Measurements from ENCODE around the gene DNA2. TPM values are rescaled to one million over a fixed set of nuclear protein-coding genes. Genes with fewer than 3 reads are reported as not detected.
"Not testable (repeated sequence)": the region's sequence is repeated elsewhere in the genome, so short reads cannot be mapped to it uniquely, and the experiment has no call there.

DNA2 gene
- polyA plus RNA-seq, 1 of the 3 experiments (the other 2 are of a cell fraction) = 2.5 TPM

DNA sequence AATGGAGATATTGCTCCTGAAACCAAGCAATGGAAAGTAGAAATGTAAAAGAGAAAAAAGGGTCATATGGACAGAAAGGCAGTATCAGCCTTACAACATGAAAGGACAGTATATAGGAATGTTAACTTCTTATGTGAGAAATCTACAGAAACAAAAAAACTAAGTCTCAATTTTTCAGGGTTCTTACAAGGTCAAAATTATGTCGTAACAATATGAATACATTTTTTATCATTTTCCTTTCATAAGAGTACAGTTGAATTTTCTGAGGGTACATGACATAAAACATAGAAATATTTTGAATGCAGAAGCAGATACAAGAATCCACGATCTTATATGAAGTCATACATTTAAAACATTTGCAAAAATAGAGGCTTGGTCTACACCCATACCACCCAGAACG is 10.7 kb downstream of the DNA2 start:
- no peaks in the 10 kb centered on the region for H3K9me2 ChIP-seq
- H3K4me1 ChIP-seq (ENCODE audit: control insufficient read depth in 1 of 2, insufficient read depth in 2 of 2, low read depth in 1 of 2, low read length in 1 of 2) = no peaks in the 10 kb centered on the region
- no peak overlapping the region for H3K9ac ChIP-seq
- H2AFZ ChIP-seq (ENCODE audit: low read depth) = no peak overlapping the region
- TF ChIP-seq, protein P1, sequence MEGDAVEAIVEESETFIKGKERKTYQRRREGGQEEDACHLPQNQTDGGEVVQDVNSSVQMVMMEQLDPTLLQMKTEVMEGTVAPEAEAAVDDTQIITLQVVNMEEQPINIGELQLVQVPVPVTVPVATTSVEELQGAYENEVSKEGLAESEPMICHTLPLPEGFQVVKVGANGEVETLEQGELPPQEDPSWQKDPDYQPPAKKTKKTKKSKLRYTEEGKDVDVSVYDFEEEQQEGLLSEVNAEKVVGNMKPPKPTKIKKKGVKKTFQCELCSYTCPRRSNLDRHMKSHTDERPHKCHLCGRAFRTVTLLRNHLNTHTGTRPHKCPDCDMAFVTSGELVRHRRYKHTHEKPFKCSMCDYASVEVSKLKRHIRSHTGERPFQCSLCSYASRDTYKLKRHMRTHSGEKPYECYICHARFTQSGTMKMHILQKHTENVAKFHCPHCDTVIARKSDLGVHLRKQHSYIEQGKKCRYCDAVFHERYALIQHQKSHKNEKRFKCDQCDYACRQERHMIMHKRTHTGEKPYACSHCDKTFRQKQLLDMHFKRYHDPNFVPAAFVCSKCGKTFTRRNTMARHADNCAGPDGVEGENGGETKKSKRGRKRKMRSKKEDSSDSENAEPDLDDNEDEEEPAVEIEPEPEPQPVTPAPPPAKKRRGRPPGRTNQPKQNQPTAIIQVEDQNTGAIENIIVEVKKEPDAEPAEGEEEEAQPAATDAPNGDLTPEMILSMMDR (IDR thresholded peaks at IDR 0.05) = no peak
- TF ChIP-seq FOXJ3 (CRISPR knock-in tag; IDR thresholded peaks at IDR 0.05) (no peak), RAD21 (IDR thresholded peaks at IDR 0.05; ENCODE audit: low read length) (no peak), MAX (IDR thresholded peaks at IDR 0.05; ENCODE audit: low read depth) (no peak), JUND (IDR thresholded peaks at IDR 0.05) (no peak), EP300 (IDR thresholded peaks at IDR 0.05; ENCODE audit: borderline replicate concordance in 1 of 2, low read depth in 1 of 2, low read length in 1 of 2) (no peak), ELF1 (IDR thresholded peaks at IDR 0.05) (no peak), USF2 (IDR thresholded peaks at IDR 0.05; ENCODE audit: borderline replicate concordance, low read depth, low read length) (no peak), POLR2AphosphoS5 (IDR thresholded peaks at IDR 0.05; ENCODE audit: low read depth, low read length) (no peak)
- no peak overlapping the region for H3K27ac ChIP-seq (ENCODE audit: low read depth in 2 of 2, low read length in 1 of 2)
- CTCF ChIA-PET = no interaction called here
- peaks cover 10% of the 10 kb centered on the region for H3F3A ChIP-seq (replicated peaks; ENCODE audit: insufficient read depth)
- no peaks in the 10 kb centered on the region for H4K20me1 ChIP-seq (ENCODE audit: insufficient read depth)
- peaks cover 6 to 23% of the 10 kb centered on the region in 2 experiments for H3K36me3 ChIP-seq (replicated peaks in 1 of 2; ENCODE audit: control insufficient read depth in 1 of 2, insufficient read depth in 2 of 2, low read length in 1 of 2)
- no peak overlapping the region for H3K4me2 ChIP-seq
- H3K79me2 ChIP-seq (ENCODE audit: insufficient read depth) = peaks cover 13% of the 10 kb centered on the region; the same call in 1 of the 2 replicates
- no peak overlapping the region for H3K4me3 ChIP-seq (ENCODE audit: low read depth in 2 of 2, low read length in 1 of 2)
- no peak for DNase-seq
- POLR2A ChIA-PET = no interaction called here
- H3K27me3 ChIP-seq (ENCODE audit: insufficient read depth) = no peaks in the 10 kb centered on the region
- WGBS (ENCODE audit: low lambda C conversion rate) = 95% methylated on average over 3 of the region's 3 CpGs
- H3K9me3 ChIP-seq = no peaks in the 10 kb centered on the region; the same call in 1 of the 2 replicates

- H3K4me3 ChIP-seq (ENCODE audit: low read depth in 2 of 2, low read length in 1 of 2); H2AFZ ChIP-seq (ENCODE audit: low read depth); H3K79me2 ChIP-seq (ENCODE audit: insufficient read depth); H3K9me3 ChIP-seq; H3K27me3 ChIP-seq (ENCODE audit: insufficient read depth); CTCF ChIA-PET; H3K9ac ChIP-seq; H4K20me1 ChIP-seq (ENCODE audit: insufficient read depth); DNase-seq; H3K9me2 ChIP-seq; POLR2A ChIA-PET; H3K27ac ChIP-seq (ENCODE audit: low read depth in 2 of 2, low read length in 1 of 2); H3K4me2 ChIP-seq; H3K4me1 ChIP-seq (ENCODE audit: control insufficient read depth in 1 of 2, insufficient read depth in 2 of 2, low read depth in 1 of 2, low read length in 1 of 2): not testable (repeated sequence)
- WGBS (ENCODE audit: low lambda C conversion rate) = 83% methylated on average over 7 of the region's 7 CpGs
- H3K36me3 ChIP-seq (replicated peaks in 1 of 2; ENCODE audit: control insufficient read depth in 1 of 2, insufficient read depth in 2 of 2, low read length in 1 of 2) = peaks cover 9 to 35% of the 10 kb centered on the region in 2 experiments
- H3F3A ChIP-seq (replicated peaks; ENCODE audit: insufficient read depth) = peaks cover 14% of the 10 kb centered on the region
Observed at GRCh38 chr10:68449698-68450097, 22.1 kb downstream of the DNA2 start.

- TF ChIP-seq TEAD4 (IDR thresholded peaks at IDR 0.05; ENCODE audit: borderline replicate concordance, insufficient read depth) = no peak
- TF ChIP-seq MXI1 (IDR thresholded peaks at IDR 0.05; ENCODE audit: low read depth, low read length) = no peak
- no peak for TF ChIP-seq SIN3A (IDR thresholded peaks at IDR 0.05; ENCODE audit: borderline replicate concordance, low read depth, low read length)
- no peak for TF ChIP-seq POLR2AphosphoS5 (IDR thresholded peaks at IDR 0.05; ENCODE audit: low read depth, low read length)
- no peak for TF ChIP-seq MAX (IDR thresholded peaks at IDR 0.05; ENCODE audit: low read depth)
- no peaks in the 10 kb centered on the region for H3K9me3 ChIP-seq
- peaks cover 14% of the 10 kb centered on the region for H3F3A ChIP-seq (replicated peaks; ENCODE audit: insufficient read depth)
- H3K4me3 ChIP-seq (ENCODE audit: low read depth in 2 of 2, low read length in 1 of 2) = no peak overlapping the region
- H2AFZ ChIP-seq (ENCODE audit: low read depth) = no peak overlapping the region
- no peak overlapping the region for H3K27ac ChIP-seq (ENCODE audit: low read depth in 2 of 2, low read length in 1 of 2)
- no peaks in the 10 kb centered on the region for H3K9me2 ChIP-seq
- CTCF ChIA-PET = interaction anchor here (0.6 kb wide), 1 partner anchor 132 kb away, joined by 4 read pairs; no protein-coding TSS in a partner anchor
- no peak overlapping the region for H3K9ac ChIP-seq
- no peaks in the 10 kb centered on the region for H3K79me2 ChIP-seq (ENCODE audit: insufficient read depth)
- no peaks in the 10 kb centered on the region for H3K4me1 ChIP-seq (ENCODE audit: control insufficient read depth in 1 of 2, insufficient read depth in 2 of 2, low read depth in 1 of 2, low read length in 1 of 2)
- no peak overlapping the region for H3K4me2 ChIP-seq
- peaks cover 0 to 18% of the 10 kb centered on the region in 2 experiments for H3K36me3 ChIP-seq (replicated peaks in 1 of 2; ENCODE audit: control insufficient read depth in 1 of 2, insufficient read depth in 2 of 2, low read length in 1 of 2)
- POLR2A ChIA-PET = no interaction called here
- no peak for DNase-seq
- no peaks in the 10 kb centered on the region for H3K27me3 ChIP-seq (ENCODE audit: insufficient read depth)
- H4K20me1 ChIP-seq (ENCODE audit: insufficient read depth) = no peaks in the 10 kb centered on the region
- WGBS (ENCODE audit: low lambda C conversion rate) = 88% methylated on average over 1 of the region's 1 CpG
Observed at GRCh38 chr10:68446179-68446578, 25.6 kb downstream of the DNA2 start.
